CD4-positive, alpha-beta T cell (primary cell): Measurements from ENCODE around the gene LRRC36. TPM values are rescaled to one million over a fixed set of nuclear protein-coding genes. Genes with fewer than 3 reads are reported as not detected.
A peak's percentile ranks its signal among the peaks of the same experiment; 100 is the strongest.

ENCODE experiments used
- ATAC-seq: fragments of 200-7000 bp; cut with Tn5 transposase; one replicate; pipeline ENCODE4 v1.10.0; 2022; ENCODE audit warnings: mild to moderate bottlenecking; ENCODE audit not compliant: poor library complexity
- CTCF ChIA-PET: fragments of 350-600 bp; sonication (Branson Sonifier 250); formaldehyde crosslinking; loops from one replicate; lab custom pipeline; 2021; ENCODE audit warnings: antibody characterized with exemption, inconsistent platforms; lab: Charles Lee
- POLR2A ChIA-PET: fragments of 350-600 bp; sonication (Branson Sonifier 250); formaldehyde crosslinking; loops from one replicate; lab custom pipeline; 2021; ENCODE audit warnings: antibody characterized with exemption, inconsistent platforms; lab: Charles Lee
- DNase-seq, 14 experiments: peaks; one replicate each; pipeline ENCODE4 v3.0.0-alpha.2; 2013 to 2020; ENCODE audit warnings: mixed read lengths in 2 of 14
- H3K27ac ChIP-seq, 2 donors: one replicate each; pipeline versions ENCODE4 v1.5.1 to v1.7.0; 2013; ENCODE audit warnings: low read length in 2 of 2, low read depth in 1 of 2, mild to moderate bottlenecking in 1 of 2
- H3K27me3 ChIP-seq, 2 experiments: 1 replicate in 1 of 2; 2 replicates in 1 of 2; pipeline versions ENCODE4 v1.6.1 to v1.7.0; 2013; ENCODE audit warnings: low read length in 2 of 2, control low read depth in 1 of 2, mild to moderate bottlenecking in 1 of 2, moderate library complexity in 1 of 2; ENCODE audit not compliant: insufficient read depth in 2 of 2, control insufficient read depth in 1 of 2
- H3K36me3 ChIP-seq: one replicate; pipeline ENCODE4 v1.6.1; 2013; ENCODE audit warnings: low read length, control low read depth; ENCODE audit not compliant: insufficient read depth
- H3K4me1 ChIP-seq: one replicate; pipeline ENCODE4 v1.6.1; 2013; ENCODE audit warnings: low read length, control low read depth; ENCODE audit not compliant: insufficient read depth
- H3K4me3 ChIP-seq: one replicate; pipeline ENCODE4 v1.5.1; 2013; ENCODE audit warnings: mild to moderate bottlenecking, low read length, moderate library complexity
- H3K9me3 ChIP-seq, 2 experiments: 1 replicate in 1 of 2; 2 replicates in 1 of 2; pipeline versions ENCODE4 v1.6.1 to v1.7.0; 2013; ENCODE audit warnings: low read length in 2 of 2, mild to moderate bottlenecking in 2 of 2, control low read depth in 1 of 2, moderate library complexity in 1 of 2; ENCODE audit not compliant: control insufficient read depth in 1 of 2, insufficient read depth in 1 of 2
- H3K27ac Mint-ChIP-seq: one replicate; pipeline ENCODE4 v1.8.0; 2020; ENCODE audit warnings: mixed read lengths
- H3K27me3 Mint-ChIP-seq: one replicate; pipeline ENCODE4 v1.8.0; 2021; ENCODE audit warnings: mixed read lengths
- H3K36me3 Mint-ChIP-seq: one replicate; pipeline ENCODE4 v1.8.0; 2021; ENCODE audit warnings: low read depth, mixed read lengths
- H3K4me1 Mint-ChIP-seq: one replicate; pipeline ENCODE4 v1.8.0; 2021; ENCODE audit warnings: low read depth, mixed read lengths
- H3K4me3 Mint-ChIP-seq: one replicate; pipeline ENCODE4 v1.8.0; 2020; ENCODE audit warnings: mild to moderate bottlenecking, mixed read lengths
- H3K9me3 Mint-ChIP-seq: one replicate; pipeline ENCODE4 v1.8.0; 2020; ENCODE audit warnings: mixed read lengths
- CTCF ChIP-seq: fragments of 200-600 bp; IDR thresholded peaks from one replicate; pipeline ENCODE4 v1.8.0; 2022; ENCODE audit warnings: antibody characterized with exemption, mild to moderate bottlenecking
- intact Hi-C, 2 experiments: fragments of 100-400 bp; cut with DNase I in 1 of 2; cut with micrococcal nuclease in 1 of 2; formaldehyde crosslinking; loops; one replicate each; pipeline versions ENCODE4 v1.15.1 to v1.9.0; 2023 to 2025; cut with DNase I, micrococcal nuclease
- total RNA-seq, 174 experiments: library from RNA in 2 of 174; stranded (reverse) in 2 of 174; gene quantifications; one replicate each; pipeline ENCODE4 v1.2.3 and lab custom pipeline; 2021 to 2026

The LRRC36 gene
- total RNA-seq, 2 experiments from 2014 or later = not detected

DNA sequence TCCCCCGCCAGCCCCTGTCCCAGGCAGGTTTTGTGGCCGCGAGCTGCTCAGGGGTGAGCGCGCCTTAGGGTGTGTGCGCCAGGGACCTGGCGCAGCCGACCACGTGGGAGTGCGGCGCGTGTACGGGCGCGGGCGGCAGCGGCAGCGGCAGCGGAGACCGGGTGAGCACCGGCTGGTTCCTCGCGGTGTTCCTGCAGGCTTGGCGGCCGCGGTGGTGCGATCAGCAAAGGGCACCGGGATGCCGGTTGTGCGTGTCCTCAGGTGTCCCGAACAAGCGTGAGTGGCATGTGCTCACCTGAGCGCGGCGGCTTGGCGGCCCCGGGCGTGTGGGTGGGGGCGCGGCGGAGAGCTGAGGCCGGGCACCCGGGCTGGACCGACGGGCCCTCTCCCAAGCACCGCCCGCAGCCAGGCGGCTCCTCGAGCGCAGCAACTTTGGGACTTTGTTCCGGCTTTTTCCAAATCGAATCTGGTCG lies 103.9 kb downstream of the LRRC36 start:
- peak in 6 of 14 experiments; percentile 7 to 60 (median 32) for DNase-seq
- Mint-ChIP-seq H3K36me3 (no peaks in the 10 kb centered on the region), H3K9me3 (no peaks in the 10 kb centered on the region), H3K27ac (no peak overlapping the region), H3K27me3 (peaks cover 49% of the 10 kb centered on the region), H3K4me3 (peak overlapping the region; percentile 84), H3K4me1 (peaks cover 9% of the 10 kb centered on the region)
- peak; percentile 51 for ATAC-seq
- ChIA-PET CTCF (no interaction called here), POLR2A (no interaction called here)
- H3K36me3 ChIP-seq = no peaks in the 10 kb centered on the region
- peaks cover 20% of the 10 kb centered on the region for H3K4me1 ChIP-seq
- peak overlapping the region; percentile 14 for H3K4me3 ChIP-seq
- no peak overlapping the region for H3K27ac ChIP-seq
- H3K9me3 ChIP-seq = peaks cover 0 to 6% of the 10 kb centered on the region in 2 experiments
- intact Hi-C loops = loop anchor here in 1 of 2 experiments (5.0 kb wide), 1 partner anchor 82 kb away; no protein-coding TSS in a partner anchor
- TF ChIP-seq CTCF = no peak
- H3K27me3 ChIP-seq = peaks cover 32 to 38% of the 10 kb centered on the region in 2 experiments

DNA sequence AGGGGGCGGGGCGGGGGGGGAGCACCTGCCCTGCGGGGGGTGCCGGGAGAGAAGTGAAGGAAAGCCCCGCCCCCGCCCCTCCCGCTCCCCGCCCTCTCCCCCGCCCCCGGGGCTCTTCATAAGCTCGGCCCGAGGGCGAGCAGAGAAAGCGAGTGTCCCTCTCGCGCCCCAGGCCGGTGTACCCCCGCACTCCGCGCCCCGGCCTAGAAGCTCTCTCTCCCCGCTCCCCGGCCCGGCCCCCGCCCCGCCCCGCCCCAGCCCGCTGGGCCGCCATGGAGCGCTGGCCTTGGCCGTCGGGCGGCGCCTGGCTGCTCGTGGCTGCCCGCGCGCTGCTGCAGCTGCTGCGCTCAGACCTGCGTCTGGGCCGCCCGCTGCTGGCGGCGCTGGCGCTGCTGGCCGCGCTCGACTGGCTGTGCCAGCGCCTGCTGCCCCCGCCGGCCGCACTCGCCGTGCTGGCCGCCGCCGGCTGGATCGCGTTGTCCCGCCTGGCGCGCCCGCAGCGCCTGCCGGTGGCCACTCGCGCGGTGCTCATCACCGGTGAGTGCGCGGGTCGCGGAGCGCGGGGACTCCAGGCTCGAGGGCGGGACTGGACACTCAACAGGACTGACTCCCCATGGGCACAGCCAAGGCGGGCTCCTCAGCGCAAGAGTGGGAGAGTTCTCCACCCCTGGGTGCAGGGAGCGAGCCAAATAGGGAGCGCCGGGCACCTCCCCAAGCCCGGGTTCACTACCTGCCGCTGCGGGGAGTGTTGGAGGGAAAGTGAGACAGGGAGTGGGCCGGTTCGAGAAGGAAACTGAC lies 104.6 kb downstream of the LRRC36 start, which contains the start of gene HSD11B2:
Gene HSD11B2 (plus strand): TSS at position 145 of the 798 bp plus-strand sequence. CDS start 128 bp downstream, at position 273.
- Histone ChIP-seq H3K27ac (no peak within 1 kb of the TSS), H3K9me3 (peaks cover 0 to 10% of the 10 kb centered on the region in 2 experiments), H3K27me3 (peaks cover 28 to 38% of the 10 kb centered on the region in 2 experiments), H3K4me3 (peak within 1 kb of the TSS; percentile 14), H3K4me1 (peaks cover 20% of the 10 kb centered on the region), H3K36me3 (no peaks in the 10 kb centered on the region)
- DNase-seq (peak in 4 of 14 experiments; percentile 10 to 57 (median 44)), ATAC-seq (peak; percentile 35)
- Mint-ChIP-seq H3K4me3 (peak within 1 kb of the TSS; percentile 84), H3K4me1 (peaks cover 9% of the 10 kb centered on the region), H3K36me3 (no peaks in the 10 kb centered on the region), H3K9me3 (no peaks in the 10 kb centered on the region), H3K27ac (no peak within 1 kb of the TSS), H3K27me3 (peaks cover 48% of the 10 kb centered on the region)
- no peak for TF ChIP-seq CTCF
- intact Hi-C loops = loop anchor here in 1 of 2 experiments (5.0 kb wide), 1 partner anchor 81 kb away; no protein-coding TSS in a partner anchor
- ChIA-PET POLR2A (no interaction called here), CTCF (no interaction called here)

GRCh38 chr16:67431775-67432505 lies 105.3 kb downstream of the LRRC36 start:
- intact Hi-C loops = loop anchor here in 1 of 2 experiments (5.0 kb wide), 1 partner anchor 80 kb away; no protein-coding TSS in a partner anchor
- H3K4me1 ChIP-seq = peaks cover 20% of the 10 kb centered on the region
- H3K9me3 Mint-ChIP-seq = no peaks in the 10 kb centered on the region
- peaks cover 4% of the 10 kb centered on the region for H3K36me3 Mint-ChIP-seq
- peak overlapping the region; percentile 12 for H3K4me3 ChIP-seq
- H3K4me1 Mint-ChIP-seq = peaks cover 9% of the 10 kb centered on the region
- H3K4me3 Mint-ChIP-seq = peak overlapping the region; percentile 76
- no peak for TF ChIP-seq CTCF
- ChIA-PET POLR2A (no interaction called here), CTCF (no interaction called here)
- no peak overlapping the region for H3K27ac ChIP-seq
- H3K27me3 ChIP-seq = peaks cover 28 to 33% of the 10 kb centered on the region in 2 experiments
- ATAC-seq (no peak), DNase-seq (no peak)
- H3K27me3 Mint-ChIP-seq = peaks cover 42% of the 10 kb centered on the region
- H3K9me3 ChIP-seq = peaks cover 0 to 10% of the 10 kb centered on the region in 2 experiments
- peaks cover 3% of the 10 kb centered on the region for H3K36me3 ChIP-seq
- no peak overlapping the region for H3K27ac Mint-ChIP-seq
